Effector memory CD4-positive, alpha-beta T cell (primary cell): ENCODE measurements around the gene ULK3.
A peak's percentile ranks its signal among the peaks of the same experiment; 100 is the strongest.

Experiments used
- DNase-seq, 3 donors: peaks; one replicate each; pipeline ENCODE4 v3.0.0-alpha.2; 2020
- H3K27ac ChIP-seq: 2 replicates; pipeline ENCODE4 v1.7.0; 2013; ENCODE audit warnings: mild to moderate bottlenecking, low read length, moderate library complexity; ENCODE audit not compliant: insufficient read depth, poor library complexity, severe bottlenecking
- H3K27me3 ChIP-seq: replicated peaks from 2 replicates; pipeline ENCODE4 v1.7.0; 2013; ENCODE audit warnings: mild to moderate bottlenecking, low read length; ENCODE audit not compliant: insufficient read depth, control insufficient read depth, poor library complexity, severe bottlenecking
- H3K36me3 ChIP-seq: 2 replicates; pipeline ENCODE4 v1.7.0; 2013; ENCODE audit warnings: mild to moderate bottlenecking, low read length, moderate library complexity; ENCODE audit not compliant: control insufficient read depth, insufficient read depth
- H3K4me1 ChIP-seq: 2 replicates; pipeline ENCODE4 v1.7.0; 2013; ENCODE audit warnings: low read length, mild to moderate bottlenecking; ENCODE audit not compliant: control insufficient read depth, insufficient read depth, poor library complexity, severe bottlenecking
- H3K4me3 ChIP-seq: 2 replicates; pipeline ENCODE4 v1.7.0; 2013; ENCODE audit warnings: low read length, low read depth, mild to moderate bottlenecking; ENCODE audit not compliant: insufficient read depth, poor library complexity, severe bottlenecking
- H3K9me3 ChIP-seq: 2 replicates; pipeline ENCODE4 v1.7.0; 2013; ENCODE audit warnings: mild to moderate bottlenecking, low read length, moderate library complexity; ENCODE audit not compliant: control insufficient read depth

Gene ULK3

DNA sequence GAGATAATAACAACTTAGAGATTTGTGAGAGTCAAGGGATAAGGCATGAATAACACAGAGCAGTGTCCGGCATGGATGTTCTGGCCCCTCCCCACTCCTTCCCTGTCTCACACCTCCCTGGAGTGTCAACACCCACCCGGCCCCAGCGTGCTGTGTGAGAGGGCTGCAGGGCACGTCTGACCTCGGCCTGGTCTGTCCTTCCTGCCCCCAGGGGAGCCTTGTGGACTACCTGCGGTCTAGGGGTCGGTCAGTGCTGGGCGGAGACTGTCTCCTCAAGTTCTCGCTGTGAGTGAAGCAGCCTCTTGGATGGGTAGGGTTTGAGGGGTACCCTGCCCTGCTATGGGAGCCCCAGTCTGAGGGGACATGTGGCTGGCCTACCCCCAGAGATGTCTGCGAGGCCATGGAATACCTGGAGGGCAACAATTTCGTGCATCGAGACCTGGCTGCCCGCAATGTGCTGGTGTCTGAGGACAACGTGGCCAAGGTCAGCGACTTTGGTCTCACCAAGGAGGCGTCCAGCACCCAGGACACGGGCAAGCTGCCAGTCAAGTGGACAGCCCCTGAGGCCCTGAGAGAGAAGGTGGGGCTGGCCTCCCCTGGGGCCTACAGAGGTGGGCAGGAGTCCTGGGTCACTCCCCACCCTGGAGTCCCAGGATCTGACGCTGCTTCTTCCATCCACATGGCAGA, 41.5 kb downstream of the ULK3 start:
- Histone ChIP-seq H3K36me3 (peaks cover 68% of the 10 kb centered on the region), H3K4me1 (peaks cover 36% of the 10 kb centered on the region), H3K27ac (peak overlapping the region; percentile 4), H3K9me3 (no peaks in the 10 kb centered on the region), H3K27me3 (no peaks in the 10 kb centered on the region), H3K4me3 (no peak overlapping the region)
- no peak for DNase-seq

DNA sequence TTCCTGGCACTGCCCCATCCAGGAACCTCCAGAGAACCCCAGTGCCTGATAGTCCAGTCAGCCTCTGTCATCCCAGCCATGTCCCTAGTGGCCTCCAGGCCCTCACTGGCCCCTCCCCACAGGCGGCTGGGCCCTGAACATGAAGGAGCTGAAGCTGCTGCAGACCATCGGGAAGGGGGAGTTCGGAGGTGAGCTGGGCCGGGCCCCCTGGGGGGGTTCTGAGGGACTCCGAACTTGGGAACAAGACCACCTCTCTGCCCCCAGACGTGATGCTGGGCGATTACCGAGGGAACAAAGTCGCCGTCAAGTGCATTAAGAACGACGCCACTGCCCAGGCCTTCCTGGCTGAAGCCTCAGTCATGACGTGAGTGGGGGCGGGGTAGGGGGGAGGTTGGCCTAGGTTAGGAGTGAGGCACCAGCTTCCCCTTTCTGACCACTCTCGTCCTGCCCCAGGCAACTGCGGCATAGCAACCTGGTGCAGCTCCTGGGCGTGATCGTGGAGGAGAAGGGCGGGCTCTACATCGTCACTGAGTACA, 42.3 kb downstream of the ULK3 start:
- H3K36me3 ChIP-seq: peaks cover 68% of the 10 kb centered on the region
- DNase-seq: no peak
- peak overlapping the region; percentile 4 for H3K27ac ChIP-seq
- peaks cover 43% of the 10 kb centered on the region for H3K4me1 ChIP-seq
- no peaks in the 10 kb centered on the region for H3K9me3 ChIP-seq
- no peaks in the 10 kb centered on the region for H3K27me3 ChIP-seq
- no peak overlapping the region for H3K4me3 ChIP-seq

DNA sequence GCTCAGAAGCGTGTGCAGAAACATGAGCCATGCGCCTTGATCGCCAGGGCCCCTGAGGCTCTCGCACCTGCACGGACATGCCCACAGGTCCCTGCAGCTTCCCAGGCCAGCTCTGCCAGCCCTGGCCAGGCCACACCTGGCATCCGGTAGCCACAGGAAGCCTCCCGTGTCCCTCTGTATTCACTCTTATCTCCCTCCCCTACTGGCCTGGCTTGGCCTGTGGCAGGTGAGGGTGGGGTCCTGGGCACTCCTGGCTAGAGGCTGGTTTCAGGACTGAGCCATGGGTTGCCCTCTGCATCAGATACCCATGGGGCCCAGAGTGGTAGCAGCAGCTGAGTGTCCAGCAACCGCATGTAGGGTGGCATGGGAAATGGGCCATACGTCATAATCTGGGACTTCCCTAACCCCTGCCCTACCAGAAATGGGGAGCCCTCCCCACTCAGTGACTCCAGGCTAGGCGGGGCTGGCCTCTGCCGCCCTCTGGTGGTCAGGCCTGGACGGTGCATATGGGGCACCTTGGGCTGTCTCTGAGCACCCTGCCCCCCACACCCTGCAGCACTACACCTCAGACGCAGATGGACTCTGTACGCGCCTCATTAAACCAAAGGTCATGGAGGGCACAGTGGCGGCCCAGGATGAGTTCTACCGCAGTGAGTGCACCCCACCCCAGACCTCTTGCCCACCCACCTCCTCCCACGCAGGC, 42.9 kb downstream of the ULK3 start:
- Histone ChIP-seq H3K27ac (peak overlapping the region; percentile 90), H3K27me3 (no peaks in the 10 kb centered on the region), H3K9me3 (no peaks in the 10 kb centered on the region), H3K4me3 (no peak overlapping the region), H3K36me3 (peaks cover 68% of the 10 kb centered on the region), H3K4me1 (peaks cover 50% of the 10 kb centered on the region)
- peak; percentile 79 to 85 (median 84) for DNase-seq

DNA sequence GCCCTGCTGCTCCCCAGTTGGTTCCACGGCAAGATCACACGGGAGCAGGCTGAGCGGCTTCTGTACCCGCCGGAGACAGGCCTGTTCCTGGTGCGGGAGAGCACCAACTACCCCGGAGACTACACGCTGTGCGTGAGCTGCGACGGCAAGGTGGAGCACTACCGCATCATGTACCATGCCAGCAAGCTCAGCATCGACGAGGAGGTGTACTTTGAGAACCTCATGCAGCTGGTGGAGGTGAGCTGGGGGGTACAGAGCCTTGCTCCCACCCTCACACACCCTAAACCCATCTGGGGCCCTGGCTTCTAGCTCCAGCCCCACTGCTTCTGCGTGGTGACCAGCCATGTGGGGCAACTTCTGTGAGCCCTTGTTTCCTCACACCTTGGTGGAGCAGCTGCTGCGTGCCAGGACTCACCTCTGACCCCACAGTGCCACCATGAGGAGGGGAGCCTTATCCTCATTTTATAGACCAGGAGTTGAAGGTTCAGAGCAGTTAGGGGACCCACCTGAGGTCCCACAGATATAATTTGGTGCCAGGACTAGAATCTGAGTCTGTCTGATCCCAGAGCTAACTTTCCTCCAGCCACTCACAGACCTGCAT, 43.6 kb downstream of the ULK3 start:
- DNase-seq: no peak
- no peaks in the 10 kb centered on the region for H3K9me3 ChIP-seq
- no peak overlapping the region for H3K4me3 ChIP-seq
- peaks cover 70% of the 10 kb centered on the region for H3K36me3 ChIP-seq
- H3K4me1 ChIP-seq: peaks cover 56% of the 10 kb centered on the region
- H3K27ac ChIP-seq: peak overlapping the region; percentile 90
- no peaks in the 10 kb centered on the region for H3K27me3 ChIP-seq

DNA sequence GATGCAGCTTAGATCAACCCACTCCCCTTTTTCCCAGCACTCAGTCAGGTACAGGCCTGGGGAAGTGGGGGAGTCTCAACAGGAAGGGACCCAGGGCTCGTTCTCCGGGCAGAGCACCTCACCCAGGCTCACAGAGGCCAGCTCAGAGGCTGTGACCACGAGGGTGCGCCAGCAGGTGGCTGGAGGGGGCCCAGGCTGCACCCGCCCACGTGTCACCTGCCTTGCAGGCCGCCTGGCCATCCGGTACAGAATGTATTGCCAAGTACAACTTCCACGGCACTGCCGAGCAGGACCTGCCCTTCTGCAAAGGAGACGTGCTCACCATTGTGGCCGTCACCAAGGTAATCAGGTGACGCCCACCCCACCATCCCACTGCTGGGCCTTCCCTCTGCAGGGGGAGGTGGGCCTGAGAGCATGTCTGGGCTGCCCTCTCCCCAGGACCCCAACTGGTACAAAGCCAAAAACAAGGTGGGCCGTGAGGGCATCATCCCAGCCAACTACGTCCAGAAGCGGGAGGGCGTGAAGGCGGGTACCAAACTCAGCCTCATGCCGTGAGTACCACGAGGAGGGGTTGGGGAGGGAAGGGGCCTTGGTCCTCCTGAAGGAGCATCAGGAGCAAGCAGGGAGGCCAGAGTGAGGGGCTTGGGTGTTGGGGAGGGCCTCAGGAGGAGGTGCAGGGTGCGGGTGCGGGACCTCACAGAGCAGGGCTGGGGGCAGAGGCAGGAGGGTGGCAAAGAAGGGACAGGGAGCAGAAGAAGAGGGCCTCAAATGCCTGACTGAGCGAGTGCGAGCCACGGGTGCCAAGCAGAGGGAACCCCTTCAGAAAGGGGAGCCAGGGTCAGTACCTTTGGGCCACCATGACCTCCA, 44.3 kb downstream of the ULK3 start:
- DNase-seq: no peak
- H3K27me3 ChIP-seq: no peaks in the 10 kb centered on the region
- peaks cover 62% of the 10 kb centered on the region for H3K36me3 ChIP-seq
- no peak overlapping the region for H3K4me3 ChIP-seq
- peak overlapping the region; percentile 90 for H3K27ac ChIP-seq
- peaks cover 62% of the 10 kb centered on the region for H3K4me1 ChIP-seq
- no peaks in the 10 kb centered on the region for H3K9me3 ChIP-seq

DNA sequence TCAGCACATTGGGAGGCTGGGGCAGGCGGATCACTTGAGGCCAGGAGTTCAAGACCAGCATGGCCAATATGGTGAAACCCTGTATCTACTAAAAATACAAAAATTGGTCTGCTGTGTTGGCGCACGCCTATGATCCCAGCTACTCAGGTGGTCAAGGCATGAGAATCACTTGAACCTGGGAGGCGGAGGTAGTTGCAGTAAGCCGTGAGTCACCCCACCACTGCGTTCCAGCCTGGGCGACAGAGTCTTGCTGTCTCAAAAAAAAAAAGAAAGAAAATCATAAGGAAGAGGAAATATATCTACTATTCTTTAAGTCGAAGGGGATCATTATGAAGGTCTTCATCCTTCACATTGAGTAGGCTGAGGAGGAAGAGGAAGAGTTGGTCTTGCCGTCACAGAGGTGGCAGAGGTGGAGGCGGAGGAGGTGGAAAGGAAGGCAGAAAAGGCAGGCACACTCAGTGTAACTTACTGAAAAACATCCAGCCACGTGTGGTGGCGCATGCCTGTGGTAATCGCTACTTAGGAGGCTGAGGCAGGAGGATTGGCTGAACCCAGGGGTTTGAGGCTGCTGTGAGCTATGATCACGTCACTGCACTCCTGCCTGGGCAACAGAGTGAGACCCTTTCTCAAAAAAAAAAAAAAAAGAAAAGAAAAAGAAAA, 46.9 kb downstream of the ULK3 start:
- Histone ChIP-seq H3K27me3 (no peaks in the 10 kb centered on the region), H3K4me1 (peaks cover 88% of the 10 kb centered on the region), H3K27ac (peak overlapping the region; percentile 90), H3K4me3 (no peak overlapping the region), H3K36me3 (peaks cover 37% of the 10 kb centered on the region), H3K9me3 (no peaks in the 10 kb centered on the region)
- peak in 1 of 3 donors; percentile 43 for DNase-seq

DNA sequence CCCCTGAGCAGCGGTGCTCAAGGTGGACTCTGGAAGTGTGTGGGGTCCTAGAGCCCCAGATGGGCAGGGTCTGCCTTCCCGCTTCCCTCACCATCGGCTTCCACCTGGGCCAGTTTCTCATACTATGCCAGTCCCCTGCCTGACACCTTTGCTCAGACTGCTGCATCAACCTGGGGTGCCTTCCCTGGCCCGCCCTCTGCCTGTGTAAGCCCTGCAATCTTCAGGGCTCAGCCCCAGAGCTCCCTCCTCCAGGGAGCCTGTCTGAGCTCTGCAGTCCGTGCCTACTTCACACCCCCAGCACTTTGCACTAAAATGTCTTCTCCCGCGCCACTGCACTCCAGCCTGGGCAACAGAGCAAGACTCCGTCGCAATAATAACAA, 48.0 kb downstream of the ULK3 start:
- H3K36me3 ChIP-seq: peaks cover 26% of the 10 kb centered on the region
- no peak overlapping the region for H3K4me3 ChIP-seq
- no peaks in the 10 kb centered on the region for H3K9me3 ChIP-seq
- DNase-seq: no peak
- peak overlapping the region; percentile 90 for H3K27ac ChIP-seq
- H3K4me1 ChIP-seq: peaks cover 97% of the 10 kb centered on the region
- H3K27me3 ChIP-seq: no peaks in the 10 kb centered on the region

DNA sequence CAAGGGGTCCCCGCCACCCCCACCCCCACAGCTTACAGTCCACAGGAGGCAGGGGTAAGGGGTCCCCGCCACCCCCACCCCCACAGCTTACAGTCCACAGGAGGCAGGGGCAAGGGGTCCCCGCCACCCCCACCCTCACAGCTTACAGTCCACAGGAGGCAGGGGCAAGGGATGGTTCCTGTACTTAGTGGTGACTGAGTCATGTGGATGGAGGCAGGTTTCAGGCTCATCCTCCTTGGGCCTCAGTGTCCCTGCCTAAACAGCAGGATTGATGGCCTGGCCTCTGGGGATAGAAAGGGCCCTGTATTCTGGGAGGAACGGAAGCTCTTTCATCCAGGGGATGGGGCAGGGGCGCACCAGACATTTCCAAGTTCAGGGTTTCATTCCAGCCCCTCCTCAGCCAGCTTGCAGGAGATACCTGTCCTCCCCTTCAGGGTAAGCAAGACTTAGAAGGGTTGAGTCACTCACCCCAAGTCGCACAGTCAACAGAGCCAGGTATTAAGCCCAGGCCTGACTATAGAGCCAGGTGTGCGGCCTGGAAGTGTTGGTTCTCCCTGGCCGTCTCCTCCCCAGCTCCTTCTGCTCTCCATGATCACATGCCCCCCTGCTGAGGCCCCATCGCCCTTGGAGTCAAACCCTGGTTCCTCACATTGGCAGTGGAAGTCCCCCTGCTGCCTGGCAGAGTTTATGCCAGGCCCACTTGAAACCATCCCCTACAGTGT, 48.5 kb downstream of the ULK3 start:
- H3K36me3 ChIP-seq: peaks cover 20% of the 10 kb centered on the region
- H3K4me1 ChIP-seq: peaks cover 97% of the 10 kb centered on the region
- no peak for DNase-seq
- H3K27me3 ChIP-seq: no peaks in the 10 kb centered on the region
- no peak overlapping the region for H3K4me3 ChIP-seq
- no peaks in the 10 kb centered on the region for H3K9me3 ChIP-seq
- peak overlapping the region; percentile 90 for H3K27ac ChIP-seq
